OCI-LY7 (cell line): ENCODE results near the gene INSIG1. TPM values are rescaled to one million over a fixed set of nuclear protein-coding genes. Genes with fewer than 3 reads are reported as not detected.

ENCODE experiments used
- BruUV-seq: library from RNA; stranded (reverse); fragments of 400-500 nt; replicated peaks from 2 replicates; lab custom pipeline; 2021; lab: Mats Ljungman, UMichigan
- CTCF ChIA-PET: fragments of 300-600 bp; sonication (Branson Sonifier 250); formaldehyde crosslinking; loops from one replicate; lab custom pipeline; 2022; ENCODE audit warnings: antibody characterized with exemption; ENCODE audit not compliant: unreplicated experiment; lab: Charles Lee
- POLR2A ChIA-PET: fragments of 300-600 bp; sonication (Branson Sonifier 250); formaldehyde crosslinking; loops from one replicate; lab custom pipeline; 2022; ENCODE audit warnings: antibody characterized with exemption; lab: Charles Lee
- DNase-seq: peaks from one replicate; pipeline ENCODE4 v3.0.0-alpha.2; 2015; ENCODE audit warnings: low spot score
- H2AFZ ChIP-seq: fragments of 200-600 bp; sonication (generic), shearing (Covaris generic); 2 replicates; pipeline ENCODE4 v1.6.1; 2014; ENCODE audit warnings: mild to moderate bottlenecking, antibody characterized with exemption, low read length, moderate library complexity
- H3K27ac ChIP-seq: fragments of 200-600 bp; sonication (generic); 2 replicates; pipeline ENCODE4 v1.5.1; 2014; ENCODE audit warnings: mixed run types, low read depth, mild to moderate bottlenecking, moderate library complexity, low read length, inconsistent platforms; ENCODE audit not compliant: poor library complexity, severe bottlenecking
- H3K36me3 ChIP-seq: fragments of 200-600 bp; sonication (generic); 2 replicates; pipeline ENCODE4 v1.6.1; 2014; ENCODE audit warnings: mild to moderate bottlenecking, antibody characterized with exemption, low read length, moderate library complexity, mixed read lengths; ENCODE audit not compliant: insufficient read depth
- H3K4me1 ChIP-seq: fragments of 200-600 bp; sonication (generic); 2 replicates; pipeline ENCODE4 v1.5.1; 2014; ENCODE audit warnings: mild to moderate bottlenecking, low read length; ENCODE audit not compliant: insufficient read depth, poor library complexity, severe bottlenecking
- H3K4me2 ChIP-seq: fragments of 200-600 bp; sonication (generic); 2 replicates; pipeline ENCODE4 v1.6.1; 2014; ENCODE audit warnings: mild to moderate bottlenecking, low read length
- H3K4me3 ChIP-seq: fragments of 200-600 bp; sonication (generic); 2 replicates; pipeline ENCODE4 v1.5.1; 2014; ENCODE audit warnings: mild to moderate bottlenecking, low read depth, low read length; ENCODE audit not compliant: poor library complexity, severe bottlenecking
- H3K79me2 ChIP-seq: fragments of 200-600 bp; sonication (generic); 2 replicates; pipeline ENCODE4 v1.6.1; 2016; ENCODE audit warnings: low read depth, mild to moderate bottlenecking, low read length, moderate library complexity, mixed read lengths; ENCODE audit not compliant: insufficient read depth
- H3K9me2 ChIP-seq: fragments of 200-600 bp; sonication (generic); 2 replicates; pipeline ENCODE4 v1.6.1; 2016; ENCODE audit warnings: mild to moderate bottlenecking, low read length, mixed read lengths; ENCODE audit not compliant: insufficient read depth
- H3K9me3 ChIP-seq: fragments of 200-600 bp; sonication (generic); 2 replicates; pipeline ENCODE4 v1.6.1; 2014; ENCODE audit warnings: mild to moderate bottlenecking, mixed run types, low read length, mixed read lengths
- H4K20me1 ChIP-seq: fragments of 200-600 bp; sonication (generic); 2 replicates; pipeline ENCODE4 v1.6.1; 2014; ENCODE audit warnings: mild to moderate bottlenecking, antibody characterized with exemption, low read length, moderate library complexity, mixed read lengths; ENCODE audit not compliant: insufficient read depth
- EZH2phosphoT487 ChIP-seq: fragments of 200-600 bp; sonication (generic); IDR thresholded peaks from 2 replicates; pipeline ENCODE4 v1.6.1; 2018; ENCODE audit warnings: low read depth, borderline replicate concordance, mild to moderate bottlenecking, mixed run types, antibody characterized with exemption, low read length, moderate library complexity, mixed read lengths
- intact Hi-C: fragments of 100-400 bp; cut with micrococcal nuclease; formaldehyde crosslinking; loops from one replicate; pipeline ENCODE4 v1.10.0; 2022; ENCODE audit not compliant: unreplicated experiment
- total RNA-seq, 2 experiments: library from RNA; depleted of rRNA in 1 of 2; stranded (reverse); fragments of >200 nt in 1 of 2; shearing (Covaris generic) in 1 of 2; gene quantifications; 2 replicates each; pipeline ENCODE4 v1.2.3, GENCODE V29; 2014 to 2022
- TF ChIP-seq, protein P1 (sequence below): fragments of 200-600 bp; sonication (generic); conservative IDR thresholded peaks from 2 replicates; pipeline ENCODE4 v1.5.1; 2014; ENCODE audit warnings: mild to moderate bottlenecking, antibody characterized with exemption, low read length, moderate library complexity, mixed read lengths

The INSIG1 gene
- total RNA-seq, 2 experiments from 2014 or later, result 122 to 164 TPM

DNA sequence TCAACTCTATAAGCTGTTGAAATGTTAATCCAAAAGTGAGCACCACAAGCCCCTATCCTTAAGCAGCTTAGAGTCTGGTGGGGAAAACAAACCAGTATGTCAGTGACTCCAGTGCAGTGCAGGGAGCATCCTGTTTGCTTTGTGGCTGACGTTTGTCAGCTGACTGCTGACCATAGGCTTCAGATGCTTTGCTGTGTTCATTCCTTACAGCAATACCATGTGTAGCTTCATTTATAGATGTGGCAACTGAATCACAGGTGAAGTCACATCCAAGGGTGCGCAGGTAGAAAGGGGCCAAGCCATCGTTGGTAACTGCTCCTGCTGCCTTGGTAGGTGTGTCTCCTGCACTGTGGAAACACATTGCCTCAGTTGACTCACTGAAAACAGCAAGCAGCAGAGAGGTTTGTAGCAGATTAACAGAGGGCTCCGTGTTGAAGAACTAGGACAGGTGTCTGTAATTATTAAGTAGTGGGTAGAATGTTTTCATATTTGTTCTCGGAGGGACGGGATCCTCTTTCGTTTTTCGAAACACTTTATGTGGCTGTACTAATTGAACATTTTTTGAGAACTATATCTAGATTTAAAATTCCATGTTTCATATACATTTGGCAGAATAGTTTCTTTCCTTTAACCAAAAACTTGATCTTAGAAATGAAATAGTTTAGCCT lies 2.0 kb downstream of the INSIG1 start:
- Histone ChIP-seq H3K4me3 (peak overlapping the region; percentile 93), H3K4me2 (peak overlapping the region; percentile 98), H3K9me2 (no peaks in the 10 kb centered on the region), H2AFZ (no peak overlapping the region), H3K36me3 (peaks cover 55% of the 10 kb centered on the region), H3K4me1 (peaks cover 36% of the 10 kb centered on the region), H3K27ac (peak overlapping the region; percentile 58), H3K79me2 (peaks cover 53% of the 10 kb centered on the region), H4K20me1 (peaks cover 34% of the 10 kb centered on the region), H3K9me3 (no peaks in the 10 kb centered on the region)
- peak; percentile 20 for DNase-seq
- CTCF ChIA-PET, result no interaction called here
- TF ChIP-seq, protein P1, sequence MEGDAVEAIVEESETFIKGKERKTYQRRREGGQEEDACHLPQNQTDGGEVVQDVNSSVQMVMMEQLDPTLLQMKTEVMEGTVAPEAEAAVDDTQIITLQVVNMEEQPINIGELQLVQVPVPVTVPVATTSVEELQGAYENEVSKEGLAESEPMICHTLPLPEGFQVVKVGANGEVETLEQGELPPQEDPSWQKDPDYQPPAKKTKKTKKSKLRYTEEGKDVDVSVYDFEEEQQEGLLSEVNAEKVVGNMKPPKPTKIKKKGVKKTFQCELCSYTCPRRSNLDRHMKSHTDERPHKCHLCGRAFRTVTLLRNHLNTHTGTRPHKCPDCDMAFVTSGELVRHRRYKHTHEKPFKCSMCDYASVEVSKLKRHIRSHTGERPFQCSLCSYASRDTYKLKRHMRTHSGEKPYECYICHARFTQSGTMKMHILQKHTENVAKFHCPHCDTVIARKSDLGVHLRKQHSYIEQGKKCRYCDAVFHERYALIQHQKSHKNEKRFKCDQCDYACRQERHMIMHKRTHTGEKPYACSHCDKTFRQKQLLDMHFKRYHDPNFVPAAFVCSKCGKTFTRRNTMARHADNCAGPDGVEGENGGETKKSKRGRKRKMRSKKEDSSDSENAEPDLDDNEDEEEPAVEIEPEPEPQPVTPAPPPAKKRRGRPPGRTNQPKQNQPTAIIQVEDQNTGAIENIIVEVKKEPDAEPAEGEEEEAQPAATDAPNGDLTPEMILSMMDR, result no peak
- TF ChIP-seq EZH2phosphoT487, result no peak
- POLR2A ChIA-PET, result interaction anchor here (0.9 to 1.4 kb wide), 3 partner anchors 13 to 96 kb away, joined by 3 to 12 read pairs (median 4); no protein-coding TSS in a partner anchor
- BruUV-seq, result no TSS peak
- intact Hi-C loops, result loop anchor here (1.0 to 5.0 kb wide), 5 partner anchors 94 to 423 kb away; partner anchors contain the start of genes PAXIP1 and RBM33

DNA sequence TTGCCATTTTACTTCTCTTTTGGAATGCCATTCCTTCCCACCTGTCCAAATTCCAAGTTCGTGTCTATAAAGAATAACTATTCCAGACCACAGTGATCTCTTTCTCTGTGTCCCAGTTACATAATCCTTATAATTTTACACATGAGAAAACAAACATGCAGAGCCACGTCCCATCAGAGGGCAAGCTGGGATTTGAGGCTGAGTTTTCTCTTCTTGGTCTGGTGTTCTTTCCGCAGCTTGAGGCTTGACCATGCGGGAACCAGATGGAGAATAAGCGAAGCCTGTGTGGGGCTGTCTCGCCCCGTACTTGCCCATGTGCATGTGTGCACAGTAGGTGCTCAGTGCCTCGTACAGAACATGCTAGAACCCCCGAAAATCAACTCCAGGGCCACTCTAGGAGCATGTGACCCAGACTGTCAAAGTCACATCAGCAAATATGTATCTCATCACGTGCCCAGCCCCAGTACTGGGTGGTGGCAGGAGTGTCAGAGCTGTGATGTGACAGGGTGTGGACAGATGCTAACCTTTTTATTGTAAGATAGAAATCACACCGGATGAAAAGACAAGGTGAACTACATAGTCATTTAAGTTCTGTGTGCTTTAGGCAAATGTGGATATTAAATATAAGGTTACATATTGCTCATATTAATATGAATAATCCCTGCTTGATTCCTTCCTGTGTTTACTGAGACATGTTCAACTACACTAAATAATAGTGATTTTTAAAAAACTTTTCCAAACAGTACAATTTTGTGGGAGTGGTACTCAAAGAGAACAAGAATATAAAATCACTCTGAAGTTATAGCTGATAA lies 3.2 kb downstream of the INSIG1 start:
- no TSS peak for BruUV-seq
- peaks cover 66% of the 10 kb centered on the region for H3K36me3 ChIP-seq

More for the DNA sequence above, 3.2 kb downstream of the INSIG1 start:
- Histone ChIP-seq H3K27ac (no peak overlapping the region), H3K4me2 (peak overlapping the region; percentile 98), H3K79me2 (peaks cover 53% of the 10 kb centered on the region), H3K4me1 (peaks cover 33% of the 10 kb centered on the region), H2AFZ (no peak overlapping the region), H3K9me2 (no peaks in the 10 kb centered on the region), H3K9me3 (no peaks in the 10 kb centered on the region), H4K20me1 (peaks cover 34% of the 10 kb centered on the region), H3K4me3 (peak overlapping the region; percentile 93)
- POLR2A ChIA-PET, result interaction anchor here (0.7 kb wide), 1 partner anchor 96 kb away, joined by 3 read pairs; no protein-coding TSS in a partner anchor
- DNase-seq, result no peak
- intact Hi-C loops, result no loop called here
- CTCF ChIA-PET, result no interaction called here
- no peak for TF ChIP-seq EZH2phosphoT487
- TF ChIP-seq, protein P1, result no peak
